Omental fat pad (tissue), 4 donors: ENCODE measurements around the gene BAZ2B. TPM values are rescaled to one million over a fixed set of nuclear protein-coding genes. Genes with fewer than 3 reads are reported as not detected.

Experiments
- ATAC-seq: fragments of 150-250 bp; one replicate; pipeline ENCODE4 v1.9.1; 2016; ENCODE audit warnings: mild to moderate bottlenecking, moderate library complexity; ENCODE audit not compliant: low FRiP score
- DNase-seq: peaks from one replicate; pipeline ENCODE4 v3.0.0-alpha.2; 2019; ENCODE audit warnings: low spot score
- CTCF ChIP-seq, 3 donors: fragments of 450-650 bp; IDR thresholded peaks; one replicate each; pipeline ENCODE4 v1.5.1; 2016 to 2017; ENCODE audit warnings: antibody characterized with exemption in 3 of 3, mild to moderate bottlenecking in 3 of 3, moderate library complexity in 2 of 3
- total RNA-seq, 4 donors: library from RNA; depleted of rRNA; stranded (reverse); fragments of >200 nt; gene quantifications; one replicate each; pipeline ENCODE4 v1.1.0, GENCODE V29; 2016

BAZ2B gene
- total RNA-seq, 4 donors from 2014 or later = 47.3 to 147 (median 88.9) TPM

- no peak for TF ChIP-seq CTCF (IDR thresholded peaks at IDR 0.05)
- ATAC-seq (no peak), DNase-seq (no peak)
Measured at GRCh38 chr2:159518321-159519005, 97.9 kb downstream of the BAZ2B start.

- TF ChIP-seq CTCF (IDR thresholded peaks at IDR 0.05) = no peak
- ATAC-seq (peak; percentile 83), DNase-seq (no peak)
Measured at GRCh38 chr2:159516241-159516758, 100.0 kb downstream of the BAZ2B start.

GRCh38 chr2:159515441-159515840 is 100.9 kb downstream of the BAZ2B start:
- DNase-seq (no peak), ATAC-seq (no peak)

GRCh38 chr2:159513745-159514144 is 102.6 kb downstream of the BAZ2B start:
- no peak for TF ChIP-seq CTCF (IDR thresholded peaks at IDR 0.05)
- no peak for ATAC-seq
- DNase-seq = no peak

More at GRCh38 chr2:159515441-159515840, 100.9 kb downstream of the BAZ2B start:
- no peak for TF ChIP-seq CTCF (IDR thresholded peaks at IDR 0.05)

- no peak for TF ChIP-seq CTCF (IDR thresholded peaks at IDR 0.05)
- DNase-seq (no peak), ATAC-seq (no peak)
Measured at GRCh38 chr2:159508140-159508539, 108.2 kb downstream of the BAZ2B start.

GRCh38 chr2:159506764-159507440 is 109.4 kb downstream of the BAZ2B start:
- DNase-seq = no peak
- no peak for TF ChIP-seq CTCF (IDR thresholded peaks at IDR 0.05)
- no peak for ATAC-seq
